CD4-positive, alpha-beta T cell (primary cell): ENCODE measurements around the gene PLCL1. TPM values are rescaled to one million over a fixed set of nuclear protein-coding genes. Genes with fewer than 3 reads are reported as not detected.
"Not testable (repeated sequence)": the region's sequence is repeated elsewhere in the genome, so short reads cannot be mapped to it uniquely, and the experiment has no call there.

Source experiments
- ATAC-seq: fragments of 200-7000 bp; cut with Tn5 transposase; one replicate; pipeline ENCODE4 v1.10.0; 2022; ENCODE audit warnings: mild to moderate bottlenecking; ENCODE audit not compliant: poor library complexity
- CTCF ChIA-PET: fragments of 350-600 bp; sonication (Branson Sonifier 250); formaldehyde crosslinking; loops from one replicate; lab custom pipeline; 2021; ENCODE audit warnings: antibody characterized with exemption, inconsistent platforms; lab: Charles Lee
- POLR2A ChIA-PET: fragments of 350-600 bp; sonication (Branson Sonifier 250); formaldehyde crosslinking; loops from one replicate; lab custom pipeline; 2021; ENCODE audit warnings: antibody characterized with exemption, inconsistent platforms; lab: Charles Lee
- DNase-seq, 14 experiments: peaks; one replicate each; pipeline ENCODE4 v3.0.0-alpha.2; 2013 to 2020; ENCODE audit warnings: mixed read lengths in 2 of 14
- H3K27ac ChIP-seq, 2 donors: one replicate each; pipeline versions ENCODE4 v1.5.1 to v1.7.0; 2013; ENCODE audit warnings: low read length in 2 of 2, low read depth in 1 of 2, mild to moderate bottlenecking in 1 of 2
- H3K27me3 ChIP-seq, 2 experiments: 1 replicate in 1 of 2; 2 replicates in 1 of 2; pipeline versions ENCODE4 v1.6.1 to v1.7.0; 2013; ENCODE audit warnings: low read length in 2 of 2, control low read depth in 1 of 2, mild to moderate bottlenecking in 1 of 2, moderate library complexity in 1 of 2; ENCODE audit not compliant: insufficient read depth in 2 of 2, control insufficient read depth in 1 of 2
- H3K36me3 ChIP-seq: one replicate; pipeline ENCODE4 v1.6.1; 2013; ENCODE audit warnings: low read length, control low read depth; ENCODE audit not compliant: insufficient read depth
- H3K4me1 ChIP-seq: one replicate; pipeline ENCODE4 v1.6.1; 2013; ENCODE audit warnings: low read length, control low read depth; ENCODE audit not compliant: insufficient read depth
- H3K4me3 ChIP-seq: one replicate; pipeline ENCODE4 v1.5.1; 2013; ENCODE audit warnings: mild to moderate bottlenecking, low read length, moderate library complexity
- H3K9me3 ChIP-seq, 2 experiments: 1 replicate in 1 of 2; 2 replicates in 1 of 2; pipeline versions ENCODE4 v1.6.1 to v1.7.0; 2013; ENCODE audit warnings: low read length in 2 of 2, mild to moderate bottlenecking in 2 of 2, control low read depth in 1 of 2, moderate library complexity in 1 of 2; ENCODE audit not compliant: control insufficient read depth in 1 of 2, insufficient read depth in 1 of 2
- H3K27ac Mint-ChIP-seq: one replicate; pipeline ENCODE4 v1.8.0; 2020; ENCODE audit warnings: mixed read lengths
- H3K27me3 Mint-ChIP-seq: one replicate; pipeline ENCODE4 v1.8.0; 2021; ENCODE audit warnings: mixed read lengths
- H3K36me3 Mint-ChIP-seq: one replicate; pipeline ENCODE4 v1.8.0; 2021; ENCODE audit warnings: low read depth, mixed read lengths
- H3K4me1 Mint-ChIP-seq: one replicate; pipeline ENCODE4 v1.8.0; 2021; ENCODE audit warnings: low read depth, mixed read lengths
- H3K4me3 Mint-ChIP-seq: one replicate; pipeline ENCODE4 v1.8.0; 2020; ENCODE audit warnings: mild to moderate bottlenecking, mixed read lengths
- H3K9me3 Mint-ChIP-seq: one replicate; pipeline ENCODE4 v1.8.0; 2020; ENCODE audit warnings: mixed read lengths
- CTCF ChIP-seq: fragments of 200-600 bp; IDR thresholded peaks from one replicate; pipeline ENCODE4 v1.8.0; 2022; ENCODE audit warnings: antibody characterized with exemption, mild to moderate bottlenecking
- intact Hi-C, 2 experiments: fragments of 100-400 bp; cut with DNase I in 1 of 2; cut with micrococcal nuclease in 1 of 2; formaldehyde crosslinking; loops; one replicate each; pipeline versions ENCODE4 v1.15.1 to v1.9.0; 2023 to 2025; cut with DNase I, micrococcal nuclease
- total RNA-seq, 174 experiments: library from RNA in 2 of 174; stranded (reverse) in 2 of 174; gene quantifications; one replicate each; pipeline ENCODE4 v1.2.3 and lab custom pipeline; 2021 to 2026

Gene PLCL1
- total RNA-seq, 2 experiments from 2014 or later, result 27.0 to 28.3 TPM

GRCh38 chr2:198016243-198016642, 211.8 kb downstream of the PLCL1 start:
- H3K4me1 Mint-ChIP-seq, result peaks cover 51% of the 10 kb centered on the region
- ChIA-PET CTCF (no interaction called here), POLR2A (interaction anchor here (1.0 kb wide), 1 partner anchor 19 kb away, joined by 3 read pairs; no protein-coding TSS in a partner anchor)
- peaks cover 21% of the 10 kb centered on the region for H3K36me3 Mint-ChIP-seq
- peaks cover 5 to 9% of the 10 kb centered on the region in 2 experiments for H3K9me3 ChIP-seq
- H3K27ac Mint-ChIP-seq, result peak overlapping the region; percentile 40
- no peak overlapping the region for H3K27ac ChIP-seq
- H3K4me3 ChIP-seq, result no peak overlapping the region
- no peaks in the 10 kb centered on the region for H3K36me3 ChIP-seq
- peaks cover 13% of the 10 kb centered on the region for H3K9me3 Mint-ChIP-seq
- no peak for TF ChIP-seq CTCF
- intact Hi-C loops, result no loop called here
- ATAC-seq, result no peak
- DNase-seq, result no peak
- H3K4me3 Mint-ChIP-seq, result no peak overlapping the region
- H3K27me3 ChIP-seq, result no peaks in the 10 kb centered on the region
- no peaks in the 10 kb centered on the region for H3K27me3 Mint-ChIP-seq
- no peaks in the 10 kb centered on the region for H3K4me1 ChIP-seq

- ChIA-PET POLR2A (no interaction called here), CTCF (no interaction called here)
- no peak overlapping the region for H3K27ac Mint-ChIP-seq
- no peak for ATAC-seq
- peaks cover 46% of the 10 kb centered on the region for H3K4me1 Mint-ChIP-seq
- Histone ChIP-seq H3K4me1 (no peaks in the 10 kb centered on the region), H3K27me3 (no peaks in the 10 kb centered on the region), H3K27ac (no peak overlapping the region), H3K4me3 (no peak overlapping the region), H3K36me3 (no peaks in the 10 kb centered on the region), H3K9me3 (peaks cover 3 to 5% of the 10 kb centered on the region in 2 experiments)
- intact Hi-C loops, result no loop called here
- peaks cover 15% of the 10 kb centered on the region for H3K36me3 Mint-ChIP-seq
- no peak overlapping the region for H3K4me3 Mint-ChIP-seq
- no peak for TF ChIP-seq CTCF
- peaks cover 8% of the 10 kb centered on the region for H3K9me3 Mint-ChIP-seq
- H3K27me3 Mint-ChIP-seq, result no peaks in the 10 kb centered on the region
- no peak for DNase-seq
Observed at GRCh38 chr2:198017068-198017467, 212.7 kb downstream of the PLCL1 start.

- Mint-ChIP-seq H3K36me3 (no peaks in the 10 kb centered on the region), H3K4me1 (peaks cover 57% of the 10 kb centered on the region), H3K27me3 (no peaks in the 10 kb centered on the region), H3K4me3 (no peak overlapping the region), H3K9me3 (no peaks in the 10 kb centered on the region), H3K27ac (peak overlapping the region; percentile 12)
- Histone ChIP-seq H3K36me3 (no peaks in the 10 kb centered on the region), H3K4me1 (no peaks in the 10 kb centered on the region), H3K27me3 (no peaks in the 10 kb centered on the region), H3K27ac (no peak overlapping the region), H3K9me3 (no peaks in the 10 kb centered on the region), H3K4me3 (no peak overlapping the region)
- intact Hi-C loops, result no loop called here
- no peak for DNase-seq
- TF ChIP-seq CTCF, result no peak
- POLR2A ChIA-PET, result no interaction called here
- CTCF ChIA-PET, result interaction anchor here (1.1 kb wide), 1 partner anchor 22 kb away, joined by 3 read pairs; no protein-coding TSS in a partner anchor
- no peak for ATAC-seq
Observed at GRCh38 chr2:198028955-198029354, 224.6 kb downstream of the PLCL1 start.

GRCh38 chr2:198029576-198029975, 225.2 kb downstream of the PLCL1 start:
- H3K4me3 Mint-ChIP-seq, ATAC-seq, H3K36me3 Mint-ChIP-seq, H3K9me3 ChIP-seq, H3K9me3 Mint-ChIP-seq, intact Hi-C loops, DNase-seq, H3K27ac ChIP-seq, POLR2A ChIA-PET, H3K4me3 ChIP-seq, H3K36me3 ChIP-seq, H3K4me1 ChIP-seq, H3K27me3 Mint-ChIP-seq, H3K27me3 ChIP-seq: not testable (repeated sequence)
- peaks cover 57% of the 10 kb centered on the region for H3K4me1 Mint-ChIP-seq
- H3K27ac Mint-ChIP-seq, result peak overlapping the region; percentile 12
- CTCF ChIA-PET, result interaction anchor here (1.1 kb wide), 1 partner anchor 23 kb away, joined by 3 read pairs; no protein-coding TSS in a partner anchor
